GM20431 (cell line): ENCODE results near the gene NCAM2.

ENCODE experiments used
- in situ Hi-C: fragments of 300-500 bp; cut with MseI, MboI; formaldehyde crosslinking; loops from one replicate; pipeline ENCODE4 v1.15.0; 2020; ENCODE audit warnings: low sequenced_read_pairs; ENCODE audit not compliant: unreplicated experiment

The NCAM2 gene

GRCh38 chr21:21159253-21159899, 161.2 kb downstream of the NCAM2 start:
- in situ Hi-C loops, result no loop called here

GRCh38 chr21:21162786-21163185, 164.6 kb downstream of the NCAM2 start:
- in situ Hi-C loops, result no loop called here

GRCh38 chr21:21163904-21164303, 165.7 kb downstream of the NCAM2 start:
- in situ Hi-C loops, result no loop called here

- in situ Hi-C loops, result no loop called here
Observed at GRCh38 chr21:21165063-21165645, 166.9 kb downstream of the NCAM2 start.

- in situ Hi-C loops, result no loop called here
Observed at GRCh38 chr21:21174676-21175075, 176.5 kb downstream of the NCAM2 start.

GRCh38 chr21:21175798-21176334, 177.7 kb downstream of the NCAM2 start:
- in situ Hi-C loops, result no loop called here

GRCh38 chr21:21177353-21177986, 179.3 kb downstream of the NCAM2 start:
- in situ Hi-C loops, result no loop called here

GRCh38 chr21:21179619-21180298, 181.6 kb downstream of the NCAM2 start:
- in situ Hi-C loops, result no loop called here

- in situ Hi-C loops, result no loop called here
Observed at GRCh38 chr21:21182401-21183010, 184.3 kb downstream of the NCAM2 start.

GRCh38 chr21:21183092-21183491, 184.9 kb downstream of the NCAM2 start:
- in situ Hi-C loops, result no loop called here

- in situ Hi-C loops, result no loop called here
Observed at GRCh38 chr21:21184771-21185528, 186.7 kb downstream of the NCAM2 start.

GRCh38 chr21:21187579-21187978, 189.4 kb downstream of the NCAM2 start:
- in situ Hi-C loops, result no loop called here

- in situ Hi-C loops, result no loop called here
Observed at GRCh38 chr21:21188513-21189195, 190.4 kb downstream of the NCAM2 start.

- in situ Hi-C loops, result no loop called here
Observed at GRCh38 chr21:21195417-21195943, 197.3 kb downstream of the NCAM2 start.

GRCh38 chr21:21196087-21196486, 197.9 kb downstream of the NCAM2 start:
- in situ Hi-C loops, result no loop called here

GRCh38 chr21:21196848-21197247, 198.6 kb downstream of the NCAM2 start:
- in situ Hi-C loops, result no loop called here

GRCh38 chr21:21199342-21200102, 201.3 kb downstream of the NCAM2 start:
- in situ Hi-C loops, result no loop called here
